Prostate gland (tissue), 2 donors: ENCODE data around the gene OR13C2.

Experiments used
- POLR2A ChIP-seq: fragments of 450-650 bp; IDR thresholded peaks from one replicate; pipeline ENCODE4 v1.6.1; 2016; ENCODE audit warnings: antibody characterized with exemption, mild to moderate bottlenecking
- POLR2AphosphoS5 ChIP-seq: sonication (generic); formaldehyde crosslinking; IDR thresholded peaks from one replicate; pipeline ENCODE4 v1.6.1; 2017; ENCODE audit warnings: antibody characterized with exemption
- TF ChIP-seq, protein P1 (sequence below), 4 experiments: fragments of 200-600 bp in 2 of 4; fragments of 450-650 bp in 2 of 4; sonication (generic) in 2 of 4; IDR thresholded peaks; 1 replicate in 3 of 4; 2 replicates in 1 of 4; pipeline ENCODE4 v1.5.1; 2016 to 2019; ENCODE audit warnings: antibody characterized with exemption in 4 of 4, mild to moderate bottlenecking in 2 of 4, moderate library complexity in 2 of 4

DNA sequence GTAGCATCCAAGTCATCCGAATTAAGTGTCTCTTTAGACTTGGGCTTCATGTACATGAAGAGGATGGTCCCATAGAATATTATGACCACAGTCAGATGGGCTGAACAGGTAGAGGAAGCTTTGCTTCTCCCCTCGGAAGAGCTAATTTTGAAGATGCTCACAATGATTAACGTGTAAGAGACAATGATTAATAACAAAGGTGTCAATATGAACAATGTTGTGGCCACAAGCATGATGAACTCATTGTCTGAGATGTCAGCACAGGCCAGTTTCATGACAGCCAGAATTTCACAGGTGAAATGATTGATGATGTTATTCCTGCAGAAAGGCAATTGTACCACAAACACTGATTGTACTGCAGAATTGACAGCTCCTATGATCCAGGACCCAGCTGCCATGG is 626 bp downstream of the OR13C2 start:
- no peak for TF ChIP-seq POLR2A
- TF ChIP-seq, protein P1, sequence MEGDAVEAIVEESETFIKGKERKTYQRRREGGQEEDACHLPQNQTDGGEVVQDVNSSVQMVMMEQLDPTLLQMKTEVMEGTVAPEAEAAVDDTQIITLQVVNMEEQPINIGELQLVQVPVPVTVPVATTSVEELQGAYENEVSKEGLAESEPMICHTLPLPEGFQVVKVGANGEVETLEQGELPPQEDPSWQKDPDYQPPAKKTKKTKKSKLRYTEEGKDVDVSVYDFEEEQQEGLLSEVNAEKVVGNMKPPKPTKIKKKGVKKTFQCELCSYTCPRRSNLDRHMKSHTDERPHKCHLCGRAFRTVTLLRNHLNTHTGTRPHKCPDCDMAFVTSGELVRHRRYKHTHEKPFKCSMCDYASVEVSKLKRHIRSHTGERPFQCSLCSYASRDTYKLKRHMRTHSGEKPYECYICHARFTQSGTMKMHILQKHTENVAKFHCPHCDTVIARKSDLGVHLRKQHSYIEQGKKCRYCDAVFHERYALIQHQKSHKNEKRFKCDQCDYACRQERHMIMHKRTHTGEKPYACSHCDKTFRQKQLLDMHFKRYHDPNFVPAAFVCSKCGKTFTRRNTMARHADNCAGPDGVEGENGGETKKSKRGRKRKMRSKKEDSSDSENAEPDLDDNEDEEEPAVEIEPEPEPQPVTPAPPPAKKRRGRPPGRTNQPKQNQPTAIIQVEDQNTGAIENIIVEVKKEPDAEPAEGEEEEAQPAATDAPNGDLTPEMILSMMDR (IDR thresholded peaks at IDR 0.05): no peak
- TF ChIP-seq POLR2AphosphoS5: no peak
